Glomerular visceral epithelial cell (primary cell): ENCODE results near the gene MRPS34.

Experiments
- DNase-seq: peaks from one replicate; pipeline ENCODE4 v3.0.0-alpha.2; 2016; ENCODE audit errors: extremely low spot score

MRPS34 gene

GRCh38 chr16:1769402-1770300 lies 3.3 kb downstream of the MRPS34 start:
- no peak for DNase-seq

- DNase-seq, result no peak
Measured at GRCh38 chr16:1768767-1769401, 4.0 kb downstream of the MRPS34 start.

GRCh38 chr16:1768061-1768766 lies 4.7 kb downstream of the MRPS34 start:
- DNase-seq, result no peak

- DNase-seq, result no peak
Measured at GRCh38 chr16:1767116-1767994, 5.6 kb downstream of the MRPS34 start.

- no peak for DNase-seq
Measured at GRCh38 chr16:1766701-1767100, 6.2 kb downstream of the MRPS34 start.

GRCh38 chr16:1766231-1766630 lies 6.7 kb downstream of the MRPS34 start:
- DNase-seq, result no peak

GRCh38 chr16:1765826-1766225 lies 7.1 kb downstream of the MRPS34 start:
- no peak for DNase-seq

- no peak for DNase-seq
Measured at GRCh38 chr16:1764971-1765370, 8.0 kb downstream of the MRPS34 start.

- DNase-seq, result no peak
Measured at GRCh38 chr16:1763521-1764511, 9.1 kb downstream of the MRPS34 start.

- no peak for DNase-seq
Measured at GRCh38 chr16:1762879-1763520, 9.9 kb downstream of the MRPS34 start.

GRCh38 chr16:1762196-1762878 lies 10.6 kb downstream of the MRPS34 start:
- no peak for DNase-seq

- DNase-seq, result no peak
Measured at GRCh38 chr16:1761751-1762150, 11.2 kb downstream of the MRPS34 start.

GRCh38 chr16:1760911-1761310 lies 12.0 kb downstream of the MRPS34 start:
- no peak for DNase-seq

- no peak for DNase-seq
Measured at GRCh38 chr16:1759511-1759910, 13.4 kb downstream of the MRPS34 start.

- DNase-seq, result no peak
Measured at GRCh38 chr16:1758923-1759322, 14.0 kb downstream of the MRPS34 start.

GRCh38 chr16:1757714-1758461 lies 15.0 kb downstream of the MRPS34 start:
- DNase-seq, result no peak

GRCh38 chr16:1754204-1754603 lies 18.7 kb downstream of the MRPS34 start:
- DNase-seq, result no peak

GRCh38 chr16:1752853-1753252 lies 20.1 kb downstream of the MRPS34 start:
- DNase-seq, result no peak

GRCh38 chr16:1751946-1752345 lies 21.0 kb downstream of the MRPS34 start:
- DNase-seq, result no peak
